GM23338 (cell line): ENCODE measurements around the gene SIAH1.

Source experiments
- EZH2 ChIP-seq: fragments of 200-600 bp; sonication (generic); IDR thresholded peaks from one replicate; pipeline ENCODE4 v1.8.0; 2017; ENCODE audit warnings: antibody characterized with exemption, mild to moderate bottlenecking, low read depth; ENCODE audit not compliant: unreplicated experiment
- JUNB ChIP-seq: IDR thresholded peaks from one replicate; pipeline ENCODE4 v1.6.1; 2016; ENCODE audit warnings: antibody characterized with exemption; ENCODE audit not compliant: unreplicated experiment
- POLR2AphosphoS5 ChIP-seq: IDR thresholded peaks from 2 replicates; pipeline ENCODE4 v1.6.1; 2016; ENCODE audit warnings: antibody characterized with exemption, low read depth
- TF ChIP-seq, protein P1 (sequence below): IDR thresholded peaks from 2 replicates; pipeline ENCODE4 v1.6.1; 2016; ENCODE audit warnings: antibody characterized with exemption
- TF ChIP-seq, protein P2 (sequence below), 2 experiments: fragments of 200-600 bp in 1 of 2; sonication (generic) in 1 of 2; conservative IDR thresholded peaks; 2 replicates each; pipeline versions ENCODE4 v1.5.1 to v1.6.1; 2016 to 2017; ENCODE audit warnings: antibody characterized with exemption in 2 of 2, low read depth in 2 of 2, mild to moderate bottlenecking in 2 of 2, moderate library complexity in 1 of 2
- TF ChIP-seq, protein P3 (sequence below): IDR thresholded peaks from one replicate; pipeline ENCODE4 v1.6.1; 2018; ENCODE audit warnings: antibody characterized with exemption; ENCODE audit not compliant: unreplicated experiment

DNA sequence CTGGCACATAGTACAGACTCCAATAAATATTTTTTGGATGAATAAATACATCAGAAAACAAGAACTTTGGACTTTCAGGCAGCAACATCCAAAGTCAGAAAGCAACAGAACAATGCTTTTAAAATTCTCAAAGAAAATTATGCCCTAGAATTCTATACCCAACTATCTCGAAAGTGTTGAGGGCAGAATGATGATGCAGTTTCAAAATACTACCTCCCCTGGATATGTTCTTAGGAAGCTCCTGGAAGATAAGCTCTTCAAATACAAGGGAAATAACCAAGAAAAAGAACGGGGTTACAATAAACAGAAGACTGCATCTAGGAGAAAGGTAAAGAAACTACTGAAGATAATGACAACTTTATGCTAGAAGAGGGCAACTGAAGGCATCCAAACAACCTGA is 11.0 kb downstream of the SIAH1 start:
- TF ChIP-seq, protein P1, sequence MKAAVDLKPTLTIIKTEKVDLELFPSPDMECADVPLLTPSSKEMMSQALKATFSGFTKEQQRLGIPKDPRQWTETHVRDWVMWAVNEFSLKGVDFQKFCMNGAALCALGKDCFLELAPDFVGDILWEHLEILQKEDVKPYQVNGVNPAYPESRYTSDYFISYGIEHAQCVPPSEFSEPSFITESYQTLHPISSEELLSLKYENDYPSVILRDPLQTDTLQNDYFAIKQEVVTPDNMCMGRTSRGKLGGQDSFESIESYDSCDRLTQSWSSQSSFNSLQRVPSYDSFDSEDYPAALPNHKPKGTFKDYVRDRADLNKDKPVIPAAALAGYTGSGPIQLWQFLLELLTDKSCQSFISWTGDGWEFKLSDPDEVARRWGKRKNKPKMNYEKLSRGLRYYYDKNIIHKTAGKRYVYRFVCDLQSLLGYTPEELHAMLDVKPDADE, result no peak
- no peak for TF ChIP-seq POLR2AphosphoS5
- TF ChIP-seq, protein P2, sequence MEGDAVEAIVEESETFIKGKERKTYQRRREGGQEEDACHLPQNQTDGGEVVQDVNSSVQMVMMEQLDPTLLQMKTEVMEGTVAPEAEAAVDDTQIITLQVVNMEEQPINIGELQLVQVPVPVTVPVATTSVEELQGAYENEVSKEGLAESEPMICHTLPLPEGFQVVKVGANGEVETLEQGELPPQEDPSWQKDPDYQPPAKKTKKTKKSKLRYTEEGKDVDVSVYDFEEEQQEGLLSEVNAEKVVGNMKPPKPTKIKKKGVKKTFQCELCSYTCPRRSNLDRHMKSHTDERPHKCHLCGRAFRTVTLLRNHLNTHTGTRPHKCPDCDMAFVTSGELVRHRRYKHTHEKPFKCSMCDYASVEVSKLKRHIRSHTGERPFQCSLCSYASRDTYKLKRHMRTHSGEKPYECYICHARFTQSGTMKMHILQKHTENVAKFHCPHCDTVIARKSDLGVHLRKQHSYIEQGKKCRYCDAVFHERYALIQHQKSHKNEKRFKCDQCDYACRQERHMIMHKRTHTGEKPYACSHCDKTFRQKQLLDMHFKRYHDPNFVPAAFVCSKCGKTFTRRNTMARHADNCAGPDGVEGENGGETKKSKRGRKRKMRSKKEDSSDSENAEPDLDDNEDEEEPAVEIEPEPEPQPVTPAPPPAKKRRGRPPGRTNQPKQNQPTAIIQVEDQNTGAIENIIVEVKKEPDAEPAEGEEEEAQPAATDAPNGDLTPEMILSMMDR (conservative IDR thresholded peaks at IDR 0.05; ENCODE audit: low read depth in 2 of 2), result no peak
- no peak for TF ChIP-seq JUNB
- no peak for TF ChIP-seq EZH2
- TF ChIP-seq, protein P3, sequence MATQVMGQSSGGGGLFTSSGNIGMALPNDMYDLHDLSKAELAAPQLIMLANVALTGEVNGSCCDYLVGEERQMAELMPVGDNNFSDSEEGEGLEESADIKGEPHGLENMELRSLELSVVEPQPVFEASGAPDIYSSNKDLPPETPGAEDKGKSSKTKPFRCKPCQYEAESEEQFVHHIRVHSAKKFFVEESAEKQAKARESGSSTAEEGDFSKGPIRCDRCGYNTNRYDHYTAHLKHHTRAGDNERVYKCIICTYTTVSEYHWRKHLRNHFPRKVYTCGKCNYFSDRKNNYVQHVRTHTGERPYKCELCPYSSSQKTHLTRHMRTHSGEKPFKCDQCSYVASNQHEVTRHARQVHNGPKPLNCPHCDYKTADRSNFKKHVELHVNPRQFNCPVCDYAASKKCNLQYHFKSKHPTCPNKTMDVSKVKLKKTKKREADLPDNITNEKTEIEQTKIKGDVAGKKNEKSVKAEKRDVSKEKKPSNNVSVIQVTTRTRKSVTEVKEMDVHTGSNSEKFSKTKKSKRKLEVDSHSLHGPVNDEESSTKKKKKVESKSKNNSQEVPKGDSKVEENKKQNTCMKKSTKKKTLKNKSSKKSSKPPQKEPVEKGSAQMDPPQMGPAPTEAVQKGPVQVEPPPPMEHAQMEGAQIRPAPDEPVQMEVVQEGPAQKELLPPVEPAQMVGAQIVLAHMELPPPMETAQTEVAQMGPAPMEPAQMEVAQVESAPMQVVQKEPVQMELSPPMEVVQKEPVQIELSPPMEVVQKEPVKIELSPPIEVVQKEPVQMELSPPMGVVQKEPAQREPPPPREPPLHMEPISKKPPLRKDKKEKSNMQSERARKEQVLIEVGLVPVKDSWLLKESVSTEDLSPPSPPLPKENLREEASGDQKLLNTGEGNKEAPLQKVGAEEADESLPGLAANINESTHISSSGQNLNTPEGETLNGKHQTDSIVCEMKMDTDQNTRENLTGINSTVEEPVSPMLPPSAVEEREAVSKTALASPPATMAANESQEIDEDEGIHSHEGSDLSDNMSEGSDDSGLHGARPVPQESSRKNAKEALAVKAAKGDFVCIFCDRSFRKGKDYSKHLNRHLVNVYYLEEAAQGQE, result no peak
